ENCODE results near the gene CTNNBIP1. TPM values are rescaled to one million over a fixed set of nuclear protein-coding genes. Genes with fewer than 3 reads are reported as not detected.

CTNNBIP1 gene
- polyA plus RNA-seq, 1 of the 3 experiments (the other 2 are of a cell fraction) = 57.6 TPM

GRCh38 chr1:9849691-9850441 lies 60.2 kb downstream of the CTNNBIP1 start:
- Histone ChIP-seq H3K9me3 (no peaks in the 10 kb centered on the region), H3K79me2 (ENCODE audit: insufficient read depth) (no peaks in the 10 kb centered on the region), H3K4me3 (ENCODE audit: low read depth in 2 of 2, low read length in 1 of 2) (no peak overlapping the region), H3K9ac (no peak overlapping the region), H4K20me1 (ENCODE audit: insufficient read depth) (no peaks in the 10 kb centered on the region), H3K27ac (ENCODE audit: low read depth in 2 of 2, low read length in 1 of 2) (no peak overlapping the region), H3K9me2 (no peaks in the 10 kb centered on the region), H3F3A (replicated peaks; ENCODE audit: insufficient read depth) (no peaks in the 10 kb centered on the region), H3K27me3 (ENCODE audit: insufficient read depth) (no peaks in the 10 kb centered on the region), H3K36me3 (replicated peaks in 1 of 2; ENCODE audit: control insufficient read depth in 1 of 2, insufficient read depth in 2 of 2, low read length in 1 of 2) (peaks cover 2 to 11% of the 10 kb centered on the region in 2 experiments), H2AFZ (ENCODE audit: low read depth) (no peak overlapping the region), H3K4me1 (ENCODE audit: control insufficient read depth in 1 of 2, insufficient read depth in 2 of 2, low read depth in 1 of 2, low read length in 1 of 2) (peaks cover 0 to 11% of the 10 kb centered on the region in 2 experiments; a peak in 1 of 4 replicates), H3K4me2 (no peak overlapping the region)
- ChIA-PET CTCF (interaction anchor here (0.9 to 1.3 kb wide), 5 partner anchors 25 to 128 kb away, joined by 3 to 4 read pairs (median 3); no protein-coding TSS in a partner anchor), POLR2A (no interaction called here)
- TF ChIP-seq EZH2phosphoT487 (IDR thresholded peaks at IDR 0.05; ENCODE audit: borderline replicate concordance, low read depth) = no peak
- TF ChIP-seq NFIC (IDR thresholded peaks at IDR 0.05; ENCODE audit: borderline replicate concordance) = no peak
- no peak for TF ChIP-seq REST (IDR thresholded peaks at IDR 0.05; ENCODE audit: low read depth, low read length)
- TF ChIP-seq ELF1 (IDR thresholded peaks at IDR 0.05) = no peak
- no peak for TF ChIP-seq PBX3 (IDR thresholded peaks at IDR 0.05)
- TF ChIP-seq RAD21 (IDR thresholded peaks at IDR 0.05; ENCODE audit: low read length) = no peak
- TF ChIP-seq GABPA (IDR thresholded peaks at IDR 0.05; ENCODE audit: low read depth) = no peak
- no peak for TF ChIP-seq RXRA (IDR thresholded peaks at IDR 0.05; ENCODE audit: borderline replicate concordance, low read depth)
- no peak for TF ChIP-seq MXI1 (IDR thresholded peaks at IDR 0.05; ENCODE audit: low read depth, low read length)
- TF ChIP-seq USF1 (IDR thresholded peaks at IDR 0.05; ENCODE audit: borderline replicate concordance, low read depth) = no peak
- no peak for TF ChIP-seq POLR2AphosphoS5 (IDR thresholded peaks at IDR 0.05; ENCODE audit: low read depth, low read length)
- TF ChIP-seq FOXJ3 (CRISPR knock-in tag; IDR thresholded peaks at IDR 0.05) = no peak
- no peak for TF ChIP-seq MAX (IDR thresholded peaks at IDR 0.05; ENCODE audit: low read depth)
- TF ChIP-seq TCF12 (IDR thresholded peaks at IDR 0.05) = no peak
- no peak for TF ChIP-seq EP300 (IDR thresholded peaks at IDR 0.05; ENCODE audit: borderline replicate concordance in 1 of 2, low read depth in 1 of 2, low read length in 1 of 2)
- TF ChIP-seq CTCF (IDR thresholded peaks at IDR 0.05) = no peak
- no peak for TF ChIP-seq NRF1 (IDR thresholded peaks at IDR 0.05; ENCODE audit: low read depth, low read length)
- TF ChIP-seq ZBTB33 (IDR thresholded peaks at IDR 0.05; ENCODE audit: borderline replicate concordance, low read depth) = no peak
- WGBS (ENCODE audit: low lambda C conversion rate) = 88% methylated on average over 13 of the region's 20 CpGs
- no peak for DNase-seq

Data from SK-N-SH (cell line).